SK-N-MC (cell line): ENCODE results near the gene PNKP.

Experiments
- EZH2 ChIP-seq: fragments of 200-600 bp; sonication (generic); IDR thresholded peaks from one replicate; pipeline ENCODE4 v1.6.1; 2017; ENCODE audit warnings: antibody characterized with exemption
- FOXP2 ChIP-seq: optimal IDR thresholded peaks from 2 replicates; pipeline ENCODE3; 2011; ENCODE audit warnings: mild to moderate bottlenecking, moderate library complexity; ENCODE audit not compliant: insufficient read depth; ENCODE audit errors: extremely low read length, control extremely low read depth
- POLR2AphosphoS5 ChIP-seq: IDR thresholded peaks from 2 replicates; pipeline ENCODE4 v1.6.1; 2012; ENCODE audit warnings: mild to moderate bottlenecking, low read depth, low read length, borderline replicate concordance

- TF ChIP-seq FOXP2, result no peak
- no peak for TF ChIP-seq EZH2
- no peak for TF ChIP-seq POLR2AphosphoS5
Observed at GRCh38 chr19:49896863-49897621, 29.7 kb upstream of the PNKP start, which contains the start of gene IL4I1.
